ENCODE results near the gene ZNF548. TPM values are rescaled to one million over a fixed set of nuclear protein-coding genes. Genes with fewer than 3 reads are reported as not detected.
"Not testable (repeated sequence)": the region's sequence is repeated elsewhere in the genome, so short reads cannot be mapped to it uniquely, and the experiment has no call there.

ZNF548 gene
- 23.7 and 24.5 TPM in 2 replicates for total RNA-seq

DNA sequence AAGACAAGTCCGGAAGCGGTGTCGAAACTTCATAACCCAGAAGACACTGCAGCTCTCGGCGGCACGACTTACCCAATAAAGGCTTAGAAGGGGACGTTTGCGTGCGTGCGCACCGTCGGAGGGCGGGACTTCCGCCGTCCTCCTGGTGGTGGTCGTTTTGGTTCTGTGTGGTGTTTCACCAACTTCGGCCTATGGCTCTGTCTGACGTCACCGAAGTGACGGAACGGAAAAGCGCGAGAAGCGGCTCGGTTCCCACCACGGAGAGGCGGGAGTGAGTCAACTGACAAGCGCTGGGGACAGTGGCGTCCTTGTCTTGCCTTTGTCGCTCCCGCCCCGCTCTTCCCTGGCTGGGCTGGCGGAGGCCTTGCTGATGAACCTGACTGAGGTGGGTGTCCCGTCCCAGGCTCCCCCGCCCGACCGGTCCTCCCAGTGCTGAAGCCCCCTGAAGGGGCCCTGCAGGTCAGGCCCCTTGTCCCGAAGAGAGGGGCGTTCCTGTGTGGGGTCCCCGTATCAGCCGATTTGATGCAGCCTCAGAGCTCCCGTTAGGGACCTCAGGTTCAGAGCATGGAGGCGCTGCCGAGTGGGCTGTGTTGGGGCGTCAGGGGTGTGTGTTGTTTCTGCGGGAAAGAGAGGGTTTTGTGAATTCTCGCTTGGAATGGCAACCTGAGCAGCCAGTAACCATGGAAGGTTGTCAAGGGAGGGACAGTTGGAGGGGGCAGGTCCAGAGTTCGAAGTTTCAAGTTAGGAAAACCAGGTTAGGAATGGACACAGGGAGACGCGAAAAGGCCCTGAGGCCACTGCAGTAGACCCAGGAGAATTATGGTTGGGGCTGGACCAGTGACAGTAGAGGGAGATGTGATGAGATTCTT is at the start of gene ZNF548:
Gene ZNF548 (plus strand): TSS at position 125 of the 869 bp plus-strand sequence. CDS start 246 bp downstream, at position 371.
- intact Hi-C loops (cut with micrococcal nuclease), result loop anchor here (1.0 to 10.0 kb wide), 26 partner anchors 21 to 1076 kb away; partner anchors contain the start of genes ERVK3-1, TRAPPC2B, ZNF132 and ZNF17

GRCh38 chr19:57342582-57342981 is 47.1 kb upstream of the ZNF548 start:
- intact Hi-C loops (cut with micrococcal nuclease), result no loop called here

GRCh38 chr19:57348136-57348535 is 41.5 kb upstream of the ZNF548 start:
- intact Hi-C loops (cut with micrococcal nuclease), result no loop called here

GRCh38 chr19:57350877-57351805 is 38.5 kb upstream of the ZNF548 start, which contains the start of gene ZNF304:
Gene ZNF304 (plus strand): TSS chr19:57351271. CDS start chr19:57351665, 394 bp downstream.
- intact Hi-C loops (cut with micrococcal nuclease), result loop anchor here (1.0 to 5.0 kb wide), 14 partner anchors 12 to 1089 kb away; partner anchors contain the start of genes ERVK3-1, TRAPPC2B, ZNF132 and ZNF17

- intact Hi-C loops (cut with micrococcal nuclease), result loop anchor here (1.0 to 5.0 kb wide), 12 partner anchors 11 to 1088 kb away; partner anchors contain the start of genes ERVK3-1, TRAPPC2B, ZNF132 and ZNF17
Observed at GRCh38 chr19:57351867-57352266, 37.8 kb upstream of the ZNF548 start.

GRCh38 chr19:57355916-57356315 is 33.7 kb upstream of the ZNF548 start:
- intact Hi-C loops (cut with micrococcal nuclease), result no loop called here

- intact Hi-C loops (cut with micrococcal nuclease), result no loop called here
Observed at GRCh38 chr19:57357406-57357805, 32.2 kb upstream of the ZNF548 start.

- intact Hi-C loops (cut with micrococcal nuclease), result no loop called here
Observed at GRCh38 chr19:57359300-57359699, 30.4 kb upstream of the ZNF548 start.

DNA sequence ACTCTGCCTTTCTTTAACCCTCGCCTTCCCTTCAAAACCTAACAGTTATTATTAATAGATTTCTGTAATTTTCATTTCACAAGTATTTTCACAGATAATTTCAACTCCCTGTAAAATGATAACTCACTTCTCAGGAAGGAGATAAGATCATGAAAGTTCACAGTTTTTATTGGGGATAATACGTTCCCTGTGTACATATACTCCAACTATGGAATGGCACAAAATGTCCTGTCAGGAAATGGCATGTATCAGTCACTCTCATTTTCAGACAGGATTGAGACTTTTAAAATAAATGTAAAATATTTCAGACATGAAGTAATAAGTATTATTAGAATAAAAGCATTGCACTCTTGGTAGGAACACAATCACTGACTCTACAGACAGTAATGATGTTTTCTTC is 27.2 kb upstream of the ZNF548 start:
- intact Hi-C loops (cut with micrococcal nuclease), result loop anchor here (2.0 to 5.0 kb wide), 3 partner anchors 252 to 1018 kb away; partner anchors contain the start of genes ZNF134, ZNF582 and ZNF837

DNA sequence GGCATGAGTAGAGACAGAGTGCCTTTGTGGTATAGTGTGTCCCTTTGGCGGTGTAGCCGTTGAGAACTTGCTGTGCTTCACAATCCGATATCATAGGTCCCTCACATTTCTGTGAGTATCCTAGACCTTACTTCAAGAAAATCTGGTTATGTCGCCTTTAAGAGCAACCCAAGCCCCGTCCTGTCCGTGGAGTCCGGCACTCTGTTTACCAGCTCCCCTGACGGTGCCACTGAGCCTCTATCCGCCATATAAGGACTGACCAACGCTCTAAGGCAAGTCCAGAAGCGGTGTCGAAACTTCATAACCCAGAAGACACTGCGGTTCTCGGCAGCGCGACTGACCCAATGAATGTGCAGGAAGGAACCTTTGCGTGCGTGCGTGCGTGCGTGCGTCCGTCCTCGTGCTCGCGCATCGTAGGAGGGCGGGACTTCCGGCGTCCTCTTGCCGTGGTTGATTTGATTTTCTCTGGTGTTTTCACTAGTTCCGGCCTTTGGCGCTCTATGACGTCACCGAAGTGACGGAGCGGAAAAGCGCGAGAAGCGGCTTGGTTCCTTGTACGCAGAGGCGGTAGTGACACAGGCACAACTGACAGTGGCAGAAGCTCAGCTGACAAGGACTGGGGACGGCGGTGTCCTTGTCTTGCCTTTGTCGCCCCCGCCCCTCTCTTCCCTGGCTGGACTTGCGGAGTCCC is 26.5 kb upstream of the ZNF548 start, which contains the start of the genes TRAPPC2B and ZNF547:
Gene TRAPPC2B (plus strand): TSS at position 555 of the 691 bp plus-strand sequence. CDS start 1,283 bp downstream, outside the sequence.
Gene ZNF547 (plus strand): TSS at position 555 of the 691 bp plus-strand sequence. CDS start 5,005 bp downstream, outside the sequence.
- intact Hi-C loops (cut with micrococcal nuclease), result loop anchor here (1.0 to 5.0 kb wide), 21 partner anchors 12 to 1077 kb away; partner anchors contain the start of genes RPS5, ZNF132, ZNF134 and ZNF17

DNA sequence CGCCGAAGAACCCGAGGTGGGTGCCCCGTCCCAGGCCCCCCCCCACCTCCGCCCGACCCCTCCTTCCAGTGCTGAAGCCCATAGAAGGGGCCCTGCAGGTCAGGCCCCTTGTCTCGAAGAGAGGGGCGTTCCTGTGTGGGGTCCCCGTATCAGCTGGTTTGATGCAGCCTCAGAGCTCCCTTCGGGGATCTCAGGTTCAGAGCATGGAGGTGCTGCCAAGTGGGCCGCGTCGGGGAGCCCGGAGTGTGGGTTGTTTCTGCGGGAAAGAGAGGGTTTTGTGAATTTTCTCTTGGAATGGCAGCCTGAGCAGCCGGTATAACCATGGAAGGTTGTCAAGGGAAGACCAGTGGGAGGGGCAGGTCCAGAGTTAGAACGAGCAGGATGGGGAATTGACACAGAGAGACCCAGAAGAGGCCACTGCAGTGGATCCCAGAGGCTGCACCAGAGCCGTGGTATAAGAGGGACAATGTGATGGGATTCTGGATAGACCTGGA is 25.9 kb upstream of the ZNF548 start:
- intact Hi-C loops (cut with micrococcal nuclease), result loop anchor here (1.0 to 5.0 kb wide), 21 partner anchors 12 to 1077 kb away; partner anchors contain the start of genes RPS5, ZNF132, ZNF134 and ZNF17

- intact Hi-C loops (cut with micrococcal nuclease), result no loop called here
Observed at GRCh38 chr19:57366776-57367175, 22.9 kb upstream of the ZNF548 start.

DNA sequence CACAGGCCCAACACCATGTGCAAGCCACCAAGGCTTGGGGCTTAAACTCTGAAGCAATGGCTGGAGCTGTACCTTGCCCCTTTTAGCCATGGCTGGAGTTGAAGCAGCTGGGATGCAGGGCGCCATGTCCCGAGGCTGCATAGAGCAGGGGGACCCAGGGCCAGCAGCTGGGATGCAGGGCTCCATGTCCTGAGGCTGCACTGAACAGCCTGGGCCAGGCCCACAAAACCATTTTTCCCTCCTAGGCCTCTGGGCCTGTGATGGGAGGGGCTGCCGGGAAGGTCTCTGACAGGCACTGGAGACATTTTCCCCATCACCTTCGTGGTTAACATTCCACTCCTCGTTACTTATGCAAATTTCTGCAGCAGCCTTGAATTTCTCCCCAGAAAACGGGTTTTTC is 15.5 kb upstream of the ZNF548 start:
- intact Hi-C loops (cut with micrococcal nuclease), result no loop called here

GRCh38 chr19:57374647-57375046 is 15.0 kb upstream of the ZNF548 start:
- intact Hi-C loops (cut with micrococcal nuclease), result not testable (repeated sequence)

DNA sequence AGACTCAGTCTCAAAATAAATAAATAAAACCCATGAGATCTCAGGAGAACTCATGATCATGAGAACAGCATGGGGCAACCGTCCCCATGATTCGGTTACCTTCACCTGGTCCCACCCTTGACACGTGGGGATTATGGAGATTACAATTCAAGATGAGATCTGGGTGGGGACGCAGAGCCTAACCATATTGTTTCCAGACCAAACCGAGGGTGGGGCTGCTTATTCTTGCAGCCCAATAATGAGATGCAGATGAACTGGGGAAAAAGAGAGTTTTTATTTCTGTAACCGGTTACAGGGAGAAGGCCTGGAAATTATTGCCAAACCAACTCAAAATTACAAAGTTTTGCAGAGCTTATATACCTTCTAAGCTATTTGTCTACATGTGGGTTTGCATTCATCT is 13.5 kb upstream of the ZNF548 start:
- intact Hi-C loops (cut with micrococcal nuclease), result no loop called here

DNA sequence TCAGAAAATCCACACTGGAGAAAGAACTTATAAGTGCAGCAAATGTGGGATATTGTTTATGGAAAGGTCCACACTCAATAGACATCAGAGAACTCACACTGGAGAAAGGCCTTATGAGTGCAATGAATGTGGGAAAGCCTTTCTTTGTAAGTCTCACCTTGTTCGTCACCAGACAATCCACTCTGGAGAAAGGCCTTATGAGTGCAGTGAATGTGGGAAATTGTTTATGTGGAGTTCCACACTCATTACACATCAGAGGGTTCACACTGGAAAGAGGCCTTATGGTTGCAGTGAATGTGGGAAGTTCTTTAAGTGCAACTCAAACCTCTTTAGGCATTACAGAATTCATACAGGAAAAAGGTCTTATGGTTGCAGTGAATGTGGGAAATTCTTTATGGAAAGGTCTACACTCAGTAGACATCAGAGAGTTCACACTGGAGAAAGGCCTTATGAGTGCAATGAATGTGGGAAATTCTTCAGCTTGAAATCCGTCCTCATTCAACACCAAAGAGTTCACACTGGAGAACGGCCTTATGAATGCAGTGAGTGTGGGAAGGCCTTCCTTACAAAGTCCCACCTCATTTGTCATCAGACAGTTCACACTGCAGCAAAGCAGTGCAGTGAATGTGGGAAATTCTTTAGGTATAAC is 12.0 kb upstream of the ZNF548 start:
- intact Hi-C loops (cut with micrococcal nuclease), result no loop called here

GRCh38 chr19:57380923-57381322 is 8.7 kb upstream of the ZNF548 start:
- intact Hi-C loops (cut with micrococcal nuclease), result loop anchor here (10.0 kb wide), 1 partner anchor 434 kb away; the partner anchor contains the start of gene ZNF552

DNA sequence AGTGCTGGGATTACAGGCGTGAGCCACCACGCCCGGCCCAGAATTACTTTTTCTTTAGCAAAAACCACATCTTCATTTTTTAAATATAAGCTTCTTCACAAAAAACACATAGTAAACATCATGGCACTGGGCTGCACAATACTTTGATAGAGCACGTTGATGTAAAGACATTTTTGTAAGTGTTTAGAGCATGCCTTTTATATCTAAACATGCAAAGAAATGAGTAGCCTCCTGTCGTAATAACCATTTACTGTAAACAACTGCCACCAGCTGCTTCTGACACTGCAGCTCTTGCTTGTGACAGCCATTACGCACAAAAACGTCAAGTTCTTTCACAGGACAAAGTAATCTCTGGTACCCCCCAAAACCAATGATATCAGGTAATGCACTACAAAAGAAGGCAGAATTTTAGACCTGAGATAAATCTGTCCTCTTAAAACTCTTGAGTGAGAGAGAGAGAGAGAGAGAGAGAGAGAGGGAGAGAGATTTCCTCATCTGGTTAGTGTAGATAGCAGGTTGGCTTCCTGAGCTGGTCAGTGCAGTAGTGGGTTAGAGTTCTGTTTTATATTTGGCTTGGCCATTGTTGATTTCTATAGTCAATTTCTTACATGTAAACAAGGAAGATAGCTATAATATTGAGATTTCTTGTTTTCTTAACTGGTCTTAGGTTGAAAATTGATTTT is 6.7 kb upstream of the ZNF548 start:
- intact Hi-C loops (cut with micrococcal nuclease), result loop anchor here (10.0 kb wide), 1 partner anchor 432 kb away; the partner anchor contains the start of gene ZNF552
